HepG2 (cell line): ENCODE measurements around the gene RNF222. TPM values are rescaled to one million over a fixed set of nuclear protein-coding genes. Genes with fewer than 3 reads are reported as not detected.

Experiments used
- ATAC-seq: fragments of 200-7000 bp; cut with Tn5 transposase; 3 replicates; pipeline ENCODE4 v1.9.1; 2020; ENCODE audit warnings: mild to moderate bottlenecking, moderate library complexity
- BruUV-seq: library from RNA; stranded (reverse); fragments of 400-500 nt; replicated peaks from 2 replicates; lab custom pipeline; 2021; lab: Mats Ljungman, UMichigan
- CTCF ChIA-PET: fragments of 300-600 bp; formaldehyde crosslinking; extraction: SDS; loops from one replicate; lab custom pipeline; 2021; ENCODE audit warnings: low total read pairs, inconsistent platforms, low intra/inter-chr PET ratio; lab: Yijun Ruan, JAX
- POLR2A ChIA-PET: fragments of 350-600 bp; sonication (Branson Sonifier 250); formaldehyde crosslinking; loops from one replicate; lab custom pipeline; 2020; ENCODE audit warnings: antibody characterized with exemption, inconsistent platforms; lab: Yijun Ruan, JAX
- DNase-seq: peaks from one replicate; pipeline ENCODE4 v3.0.0-alpha.2; 2015; ENCODE audit warnings: low spot score
- FAIRE-seq: peaks from 3 replicates; lab custom pipeline; 2011; peaks lifted over from hg19 to GRCh38; lab: Jason Lieb, UNC
- H2AFZ ChIP-seq: one replicate; pipeline ENCODE4 v1.6.1; 2011; ENCODE audit warnings: low read length, inconsistent platforms
- H3K27ac ChIP-seq: fragments of 300-600 bp; 3 replicates; pipeline ENCODE4 v1.8.0; 2011; ENCODE audit warnings: mixed run types, mild to moderate bottlenecking, mixed read lengths, low read length, inconsistent platforms; ENCODE audit not compliant: insufficient read depth; ENCODE audit errors: extremely low read length
- H3K27me3 ChIP-seq, 2 experiments: fragments of 200-600 bp in 1 of 2; 2 replicates in 1 of 2; 3 replicates in 1 of 2; pipeline versions ENCODE4 v1.6.0 to v1.8.0; 2011; ENCODE audit warnings: low read length in 2 of 2, mild to moderate bottlenecking in 2 of 2, moderate library complexity in 2 of 2, inconsistent platforms in 1 of 2; ENCODE audit not compliant: insufficient read depth in 2 of 2, control insufficient read depth in 1 of 2
- H3K36me3 ChIP-seq, 2 experiments: fragments of 200-600 bp in 1 of 2; replicated peaks in 1 of 2; 2 replicates in 1 of 2; 3 replicates in 1 of 2; pipeline versions ENCODE4 v1.5.1 to v1.8.0; 2011; ENCODE audit warnings: low read length in 2 of 2, inconsistent platforms in 1 of 2; ENCODE audit not compliant: insufficient read depth in 2 of 2, control insufficient read depth in 1 of 2
- H3K4me1 ChIP-seq: 2 replicates; pipeline ENCODE4 v1.5.1; 2012; ENCODE audit warnings: low read length, inconsistent platforms; ENCODE audit not compliant: insufficient read depth
- H3K4me2 ChIP-seq: 2 replicates; pipeline ENCODE4 v1.6.0; 2011; ENCODE audit warnings: low read depth, low read length, inconsistent platforms
- H3K4me3 ChIP-seq, 3 experiments: fragments of 200-600 bp in 1 of 3; sonication (generic), shearing (Covaris generic) in 1 of 3; replicated peaks in 1 of 3; 2 replicates each; pipeline ENCODE4 v1.5.1; 2011 to 2016; ENCODE audit warnings: low read length in 3 of 3, inconsistent platforms in 2 of 3, low read depth in 2 of 3, mild to moderate bottlenecking in 2 of 3, control low read depth in 1 of 3, mixed read lengths in 1 of 3; ENCODE audit not compliant: insufficient read depth in 1 of 3
- H3K79me2 ChIP-seq: one replicate; pipeline ENCODE4 v1.6.1; 2011; ENCODE audit warnings: low read length, inconsistent platforms; ENCODE audit not compliant: insufficient read depth
- H3K9ac ChIP-seq: 2 replicates; pipeline ENCODE4 v1.6.0; 2011; ENCODE audit warnings: mild to moderate bottlenecking, low read depth, low read length, inconsistent platforms; ENCODE audit not compliant: insufficient read depth
- H3K9me3 ChIP-seq: 2 replicates; pipeline ENCODE4 v1.5.1; 2012; ENCODE audit warnings: mild to moderate bottlenecking, low read length
- H4K20me1 ChIP-seq: 2 replicates; pipeline ENCODE4 v1.6.0; 2011; ENCODE audit warnings: inconsistent platforms, mild to moderate bottlenecking, low read length, moderate library complexity; ENCODE audit not compliant: insufficient read depth
- ASH2L ChIP-seq: fragments of 300-600, 200-600 bp; sonication (generic); IDR thresholded peaks from 2 replicates; pipeline ENCODE4 v1.7.0; 2017; ENCODE audit warnings: low read depth, mild to moderate bottlenecking, moderate library complexity, mixed read lengths, low read length; ENCODE audit not compliant: insufficient read length
- DBP ChIP-seq: sonication (generic); formaldehyde crosslinking; IDR thresholded peaks from 2 replicates; pipeline ENCODE4 v1.4.0; 2020; ENCODE audit warnings: missing genetic modification reagents; ENCODE audit errors: not compliant biosample characterization
- IRF2 ChIP-seq: IDR thresholded peaks from 2 replicates; pipeline ENCODE4 v1.6.1; 2018; ENCODE audit warnings: missing genetic modification reagents, missing compliant biosample characterization
- KDM5A ChIP-seq: fragments of 200-600 bp; sonication (generic); IDR thresholded peaks from 2 replicates; pipeline ENCODE4 v1.7.0; 2018; ENCODE audit warnings: antibody characterized with exemption, mild to moderate bottlenecking, low read length, borderline replicate concordance
- KDM5B ChIP-seq: sonication (generic); formaldehyde crosslinking; IDR thresholded peaks from 2 replicates; pipeline ENCODE4 v1.4.0; 2020; ENCODE audit warnings: missing genetic modification reagents, mild to moderate bottlenecking, borderline replicate concordance
- NBN ChIP-seq: fragments of 450-650 bp; conservative IDR thresholded peaks from 2 replicates; pipeline ENCODE4 v1.6.1; 2017
- POLR2A ChIP-seq, 2 experiments: IDR thresholded peaks; 2 replicates each; pipeline ENCODE4 v1.6.1; 2011; ENCODE audit warnings: low read depth in 2 of 2, low read length in 2 of 2, mild to moderate bottlenecking in 1 of 2, moderate library complexity in 1 of 2; ENCODE audit not compliant: insufficient read depth in 1 of 2
- SOX5 ChIP-seq: IDR thresholded peaks from 2 replicates; pipeline ENCODE4 v1.6.1; 2016; ENCODE audit warnings: borderline replicate concordance
- TP53 ChIP-seq: sonication (generic); formaldehyde crosslinking; conservative IDR thresholded peaks from 2 replicates; pipeline ENCODE4 v1.4.0; 2020; ENCODE audit warnings: missing genetic modification reagents
- TSC22D2 ChIP-seq: sonication (generic); formaldehyde crosslinking; IDR thresholded peaks from 2 replicates; pipeline ENCODE4 v1.5.1; 2020; ENCODE audit warnings: missing genetic modification reagents, mild to moderate bottlenecking, borderline replicate concordance
- ZBTB46 ChIP-seq: sonication (generic); formaldehyde crosslinking; IDR thresholded peaks from 2 replicates; pipeline ENCODE4 v1.4.0; 2020; ENCODE audit warnings: mild to moderate bottlenecking, missing genetic modification reagents, borderline replicate concordance
- ZC3H13 ChIP-seq: sonication (generic); formaldehyde crosslinking; IDR thresholded peaks from 2 replicates; pipeline ENCODE4 v1.8.1; 2023; ENCODE audit warnings: mild to moderate bottlenecking, missing genetic modification reagents, moderate library complexity
- ZFP91 ChIP-seq: sonication (generic); formaldehyde crosslinking; IDR thresholded peaks from 2 replicates; pipeline ENCODE4 v1.9.0; 2022; ENCODE audit warnings: missing genetic modification reagents, mild to moderate bottlenecking, borderline replicate concordance
- ZFY ChIP-seq: sonication (generic); formaldehyde crosslinking; IDR thresholded peaks from 2 replicates; pipeline ENCODE4 v1.4.0; 2020; ENCODE audit warnings: missing genetic modification reagents
- ZNF234 ChIP-seq: sonication (generic); formaldehyde crosslinking; conservative IDR thresholded peaks from 2 replicates; pipeline ENCODE4 v1.5.1; 2020; ENCODE audit warnings: mild to moderate bottlenecking, missing genetic modification reagents
- ZNF451 ChIP-seq: sonication (generic); formaldehyde crosslinking; IDR thresholded peaks from 2 replicates; pipeline ENCODE4 v1.5.0; 2020; ENCODE audit warnings: mild to moderate bottlenecking, missing genetic modification reagents
- ZNF503 ChIP-seq: sonication (generic); formaldehyde crosslinking; IDR thresholded peaks from 2 replicates; pipeline ENCODE4 v1.4.0; 2020; ENCODE audit warnings: missing genetic modification reagents
- WGBS: methylation state at CpG from one replicate; pipeline ENCODE4 v1.1.6; 2017; ENCODE audit warnings: low lambda C conversion rate; 5-methylcytosine and 5-hydroxymethylcytosine counted together
- in situ Hi-C: cut with HindIII; loops from 2 replicates; pipeline ENCODE4 v1.10.0; 2017; ENCODE audit warnings: low pct_unique_long_range_greater_than_20kb; ENCODE audit not compliant: extremely low pct_ligation_motif_present
- intact Hi-C: fragments of 100-400 bp; cut with micrococcal nuclease; formaldehyde crosslinking; loops from one replicate; pipeline ENCODE4 v1.10.0; 2022; ENCODE audit not compliant: unreplicated experiment
- polyA plus RNA-seq, 8 experiments: library from polyadenylated mRNA; depleted of rRNA in 3 of 8; stranded (reverse) in 7 of 8; unstranded in 1 of 8; fragments of >200 nt; fragmentation: Illumina TruSeq in 4 of 8; extraction: Trizol in 4 of 8; gene quantifications; 2 replicates each; pipeline versions ENCODE4 v1.2.1 to v1.2.3, GENCODE V29; 2011 to 2016; ENCODE audit warnings: low read depth in 4 of 8, missing spikeins in 1 of 8, mixed read lengths in 1 of 8; ENCODE audit not compliant: insufficient read depth in 1 of 8
- total RNA-seq, 5 experiments: library from RNA; depleted of rRNA; stranded (reverse); fragments of >200 nt; fragmentation: Illumina TruSeq; extraction: Trizol; gene quantifications; 2 replicates each; pipeline ENCODE4 v1.2.3, GENCODE V29; 2016; ENCODE audit warnings: low read depth in 1 of 5

Gene RNF222
- total and polyA plus RNA-seq, 2 of the 13 experiments (the other 11 are each of a cell fraction or from before 2014, with no cell fraction given), result not detected

- DNase-seq (peak; percentile 37), FAIRE-seq (no peak), ATAC-seq (peak; percentile 79)
- Histone ChIP-seq H2AFZ (no peak overlapping the region), H3K4me3 (peak overlapping the region; percentile 92 to 99 (median 97)), H3K9me3 (no peaks in the 10 kb centered on the region), H3K27me3 (no peaks in the 10 kb centered on the region; a peak in 1 of 5 replicates), H3K36me3 (peaks cover 0 to 13% of the 10 kb centered on the region in 2 experiments; a peak in 2 of 5 replicates), H3K79me2 (peaks cover 53% of the 10 kb centered on the region), H3K4me1 (peaks cover 48% of the 10 kb centered on the region), H4K20me1 (peaks cover 25% of the 10 kb centered on the region), H3K4me2 (peak overlapping the region; percentile 73), H3K9ac (peak overlapping the region; percentile 99), H3K27ac (peak overlapping the region; percentile 93)
- intact Hi-C loops, result loop anchor here (10.0 kb wide), 1 partner anchor 52 kb away; the partner anchor contains the start of gene RPL26
- in situ Hi-C loops, result no loop called here
- ChIA-PET CTCF (no interaction called here), POLR2A (interaction anchor here (0.8 to 2.1 kb wide), 20 partner anchors 10 to 249 kb away, joined by 3 to 42 read pairs (median 5); partner anchors contain the start of genes KRABD2, RANGRF and SLC25A35)
- under 1% methylated on average over 13 of the region's 43 CpGs for WGBS
- BruUV-seq, result no TSS peak
- 0 out of 2 replicates have a peak, but pooled peaks have one; percentile 9 for TF ChIP-seq SOX5
- TF ChIP-seq ZNF451 (CRISPR knock-in tag), result peak; percentile 62; the same call in 1 of the 2 replicates
- 0 out of 2 replicates have a peak, but pooled peaks have one; percentile 39 for TF ChIP-seq ZC3H13
- no peak for TF ChIP-seq NBN
- TF ChIP-seq TSC22D2, result 0 out of 2 replicates have a peak, but pooled peaks have one; percentile 13
- 0 out of 2 replicates have a peak, but pooled peaks have one; percentile 7 for TF ChIP-seq KDM5A
- 0 out of 2 replicates have a peak, but pooled peaks have one; percentile 52 for TF ChIP-seq ZNF234
- no peak for TF ChIP-seq DBP (CRISPR knock-in tag)
- TF ChIP-seq ZNF503, result 0 out of 2 replicates have a peak, but pooled peaks have one; percentile 12
- TF ChIP-seq ASH2L, result peak; percentile 75
- TF ChIP-seq IRF2, result 0 out of 2 replicates have a peak, but pooled peaks have one; percentile 1
- 0 out of 4 replicates have a peak, but pooled peaks of 1 of the 2 experiments have one; percentile 12 for TF ChIP-seq POLR2A (IDR thresholded peaks at IDR 0.05; ENCODE audit: insufficient read depth in 1 of 2, low read depth in 2 of 2, low read length in 2 of 2)
- TF ChIP-seq ZFP91 (CRISPR knock-in tag), result peak; percentile 18; the same call in 1 of the 2 replicates
- peak; percentile 20; the same call in 1 of the 2 replicates for TF ChIP-seq KDM5B (CRISPR knock-in tag)
- TF ChIP-seq ZFY (CRISPR knock-in tag), result peak; percentile 56
- peak; percentile 5; the same call in 1 of the 2 replicates for TF ChIP-seq TP53
- TF ChIP-seq ZBTB46 (CRISPR knock-in tag), result 0 out of 2 replicates have a peak, but pooled peaks have one; percentile 44
Observed at GRCh38 chr17:8436169-8436843, 38.7 kb upstream of the RNF222 start.
